GF-D8 (cell line): ENCODE measurements around the gene OXSR1.
A peak's percentile ranks its signal among the peaks of the same experiment; 100 is the strongest.

ENCODE experiments used
- DNase-seq: peaks from one replicate; lab custom pipeline; 2025; lab: John Stamatoyannopoulos, UW

OXSR1 gene

GRCh38 chr3:38164952-38165721 lies at the start of gene OXSR1:
Gene OXSR1, plus strand, starts transcription at chr3:38165537. Its CDS starts 340 bp downstream, at chr3:38165877.
- peak; percentile 99 for DNase-seq

GRCh38 chr3:38115645-38116427 lies 49.5 kb upstream of the OXSR1 start:
- no peak for DNase-seq

GRCh38 chr3:38116471-38117162 lies 48.7 kb upstream of the OXSR1 start:
- DNase-seq: no peak

DNA sequence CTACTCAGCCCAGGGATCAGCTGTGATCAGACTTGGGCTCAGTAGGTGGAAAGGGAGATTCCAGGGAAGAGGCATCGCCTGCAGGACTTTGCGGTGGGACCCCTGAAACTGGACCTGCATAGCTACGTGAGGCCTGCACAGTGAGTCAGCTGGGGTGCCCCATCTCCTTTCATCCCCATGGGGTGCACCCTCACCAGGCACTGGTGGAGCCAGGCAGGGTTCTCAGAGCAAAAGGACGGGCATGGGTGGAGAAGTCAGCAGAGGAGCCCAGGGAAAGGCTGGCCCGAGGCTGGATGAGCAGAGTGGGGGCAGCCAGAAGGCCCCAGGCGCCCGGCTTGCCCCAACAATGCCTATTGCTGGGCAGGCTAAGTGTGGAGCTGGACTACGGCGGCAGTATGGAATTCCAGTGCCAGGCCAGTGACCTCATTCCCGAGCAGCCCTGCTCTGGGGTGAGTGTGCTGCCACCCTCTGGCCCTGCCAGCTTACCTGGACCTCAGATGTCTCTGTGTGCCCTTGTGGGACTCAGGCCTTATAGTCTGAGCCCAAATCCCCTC lies 48.1 kb upstream of the OXSR1 start:
- DNase-seq: no peak

- DNase-seq: peak; percentile 37
These were observed 47.5 kb upstream of the OXSR1 start for GRCh38 chr3:38117748-38118420.

DNA sequence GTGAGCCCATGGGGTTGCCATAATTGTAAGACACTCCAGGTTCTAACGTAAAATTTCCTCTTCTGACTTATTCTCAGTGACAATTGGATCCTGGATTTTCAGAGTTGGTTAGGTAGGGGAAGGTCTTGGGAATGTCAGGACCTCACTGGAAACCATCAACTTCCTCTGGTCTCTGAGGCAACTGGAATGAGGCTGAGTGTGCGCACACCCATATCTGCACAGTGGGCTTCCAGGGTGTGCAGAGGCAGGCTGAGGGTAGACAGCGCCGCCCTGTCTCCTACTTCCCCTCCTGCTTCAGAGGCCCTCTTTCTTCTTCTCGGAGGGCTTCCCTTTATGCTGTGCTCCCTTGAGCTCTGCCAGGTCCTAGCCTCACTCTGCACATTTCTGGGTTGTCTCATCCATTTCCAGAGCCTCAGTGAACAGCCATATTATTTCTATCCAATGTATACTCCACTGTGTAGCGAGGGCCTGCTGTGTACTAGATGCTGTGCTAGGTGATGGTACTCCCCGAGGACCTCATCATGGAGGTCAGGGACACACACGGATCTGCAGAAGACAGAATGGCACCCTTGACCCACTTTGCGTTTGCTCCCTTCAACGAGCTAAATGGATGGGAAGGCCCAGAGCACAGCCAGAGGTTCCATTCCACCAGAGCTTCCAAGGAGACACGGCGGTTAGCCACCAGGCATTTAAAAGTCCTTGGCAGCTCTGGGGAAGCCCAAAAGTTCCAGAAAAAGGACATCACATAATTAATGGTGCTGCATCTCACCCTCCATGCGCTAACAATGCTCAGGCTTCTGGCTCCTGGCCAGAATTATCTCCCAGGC lies 46.7 kb upstream of the OXSR1 start:
- DNase-seq: no peak

DNA sequence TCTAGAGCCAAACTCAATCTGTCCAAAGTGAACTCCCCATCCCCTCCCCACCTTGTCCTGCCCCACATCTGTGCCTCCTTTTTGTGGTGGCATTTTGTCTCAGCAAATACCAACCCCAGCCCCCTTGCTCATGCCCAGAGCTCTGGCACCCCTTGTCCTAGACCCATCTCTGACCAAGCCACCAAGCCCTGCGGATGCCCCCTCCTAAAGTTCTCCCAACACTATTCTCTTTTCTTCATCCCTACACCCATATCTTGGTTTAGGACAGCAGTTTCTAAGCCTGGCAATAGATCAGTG lies 46.1 kb upstream of the OXSR1 start:
- no peak for DNase-seq

DNA sequence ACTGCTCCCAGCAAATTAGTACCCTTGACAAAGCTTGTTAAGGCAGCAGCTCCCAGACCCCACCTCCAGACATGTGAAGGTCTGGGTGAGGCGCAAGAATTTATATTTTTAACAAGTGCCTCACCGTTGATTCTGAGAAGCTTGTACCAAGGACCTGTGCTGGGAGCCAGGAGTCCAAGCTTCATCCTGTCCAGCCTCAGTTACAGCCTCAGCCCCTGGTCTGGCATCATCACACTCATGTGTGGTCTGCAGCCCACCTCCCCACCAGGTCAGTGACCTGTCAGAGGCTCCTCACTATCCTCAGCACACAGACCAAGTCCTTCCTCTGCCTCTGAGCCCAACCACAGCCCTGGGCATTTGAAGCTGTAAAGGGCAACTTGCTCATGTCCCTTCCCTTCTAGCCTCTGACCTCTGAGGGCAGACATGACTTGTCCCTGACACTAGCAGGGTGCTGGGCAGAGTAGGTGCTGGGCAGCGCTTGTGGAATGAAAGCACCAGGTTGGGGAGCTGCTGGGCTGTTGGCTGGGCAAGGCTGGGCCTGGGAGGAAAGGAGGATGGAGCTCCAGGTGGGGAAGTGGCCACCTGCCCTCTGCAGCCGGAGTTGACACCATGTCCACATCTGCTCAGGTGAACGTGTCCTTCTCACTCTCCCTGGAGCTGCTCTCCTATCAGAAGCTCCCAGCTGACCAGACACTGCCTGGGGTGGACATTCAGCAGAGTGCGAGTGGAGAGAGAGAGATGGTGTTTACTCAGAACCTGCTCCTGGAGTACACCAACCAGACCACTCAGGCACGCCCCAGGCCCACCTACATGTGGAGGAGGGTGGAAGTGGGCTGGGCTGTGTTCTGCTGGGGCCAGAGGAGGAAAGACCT lies 45.3 kb upstream of the OXSR1 start:
- DNase-seq: no peak

- DNase-seq: no peak
These were observed 44.5 kb upstream of the OXSR1 start for GRCh38 chr3:38120693-38121450.

- DNase-seq: no peak
These were observed 43.9 kb upstream of the OXSR1 start for GRCh38 chr3:38121451-38121831.

- no peak for DNase-seq
These were observed 43.4 kb upstream of the OXSR1 start for GRCh38 chr3:38121832-38122461.

GRCh38 chr3:38122712-38123290 lies 42.5 kb upstream of the OXSR1 start:
- DNase-seq: no peak

DNA sequence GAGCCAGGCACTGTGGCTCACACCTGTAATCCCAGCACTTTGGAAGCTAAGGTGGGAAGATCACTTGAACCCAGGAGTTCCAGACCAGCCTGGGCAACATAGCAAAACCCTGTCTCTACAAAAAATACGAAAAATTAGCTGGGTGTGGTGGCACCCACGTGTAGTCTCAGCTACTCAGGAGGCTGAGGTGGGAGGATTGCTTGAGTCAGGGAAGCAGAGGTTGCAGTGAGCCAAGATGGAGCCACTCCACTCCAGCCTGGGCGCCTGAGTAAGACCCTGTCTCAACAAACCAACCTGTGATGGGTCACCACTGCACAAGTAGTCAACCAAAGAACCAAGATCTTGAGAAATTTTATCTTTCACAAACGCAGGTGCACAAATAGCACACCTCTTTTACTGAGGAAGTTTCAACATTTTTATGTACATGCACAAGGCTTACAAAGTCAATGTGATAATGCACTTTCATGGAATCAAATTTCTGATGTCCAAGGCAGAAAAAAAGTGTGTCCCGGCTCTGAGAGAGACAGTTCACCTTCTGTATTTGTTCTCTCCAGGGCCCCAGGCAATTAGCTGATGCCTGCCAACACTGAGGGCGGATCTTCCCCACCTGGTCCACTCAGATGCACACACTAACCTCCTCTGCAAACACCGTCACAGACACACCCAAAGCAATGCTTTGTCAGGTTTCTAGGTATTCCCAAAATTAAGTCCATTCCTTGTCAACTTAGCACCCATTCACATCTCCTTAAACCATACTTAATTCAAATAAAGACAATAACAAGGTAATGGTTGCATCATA lies 40.8 kb upstream of the OXSR1 start:
- no peak for DNase-seq

DNA sequence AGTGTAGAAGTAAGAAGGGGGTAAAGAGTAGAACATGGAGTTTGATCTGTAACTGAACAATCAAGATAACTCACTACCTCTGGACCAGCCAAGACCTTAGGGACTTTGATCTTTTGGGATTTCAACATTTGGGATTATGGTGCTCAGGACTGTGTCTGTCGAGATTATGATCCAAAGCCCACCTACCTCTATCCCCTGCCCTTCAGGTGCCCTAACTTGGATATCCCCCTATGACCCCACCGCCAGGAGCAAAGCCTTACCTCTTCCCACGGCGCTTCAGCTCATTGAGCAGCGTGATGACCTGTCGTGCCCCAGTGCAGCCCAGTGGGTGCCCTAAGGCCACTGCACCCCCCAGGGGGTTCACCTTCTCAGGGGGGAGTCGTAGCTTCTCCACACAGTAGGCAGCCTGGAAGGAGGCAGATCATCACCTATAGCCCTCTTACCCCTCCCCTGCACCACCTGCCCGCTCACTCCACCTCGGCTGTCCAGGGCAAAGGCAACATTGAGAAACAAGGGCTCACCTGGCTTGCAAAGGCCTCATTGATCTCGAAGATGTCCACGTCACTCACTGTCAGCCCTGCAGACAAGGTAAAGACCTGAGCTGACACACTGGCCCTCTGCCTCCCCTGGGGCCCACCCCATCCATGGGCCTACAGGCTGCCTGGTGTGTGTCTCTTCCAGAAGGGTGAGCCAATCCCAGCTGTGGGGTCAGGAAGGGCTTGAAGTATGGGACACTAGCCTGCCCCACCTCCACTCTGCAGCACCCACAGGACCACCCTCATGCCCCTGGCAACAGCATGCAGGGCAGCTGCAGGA lies 39.8 kb upstream of the OXSR1 start:
- no peak for DNase-seq

- DNase-seq: no peak
These were observed 39.0 kb upstream of the OXSR1 start for GRCh38 chr3:38126121-38126892.
